ENCODE measurements around the gene POLRMT.
"Not testable (repeated sequence)": the region's sequence is repeated elsewhere in the genome, so short reads cannot be mapped to it uniquely, and the experiment has no call there.

The POLRMT gene

GRCh38 chr19:593055-593454 is 40.3 kb downstream of the POLRMT start:
- no peak for DNase-seq (ENCODE audit: low spot score)

DNA sequence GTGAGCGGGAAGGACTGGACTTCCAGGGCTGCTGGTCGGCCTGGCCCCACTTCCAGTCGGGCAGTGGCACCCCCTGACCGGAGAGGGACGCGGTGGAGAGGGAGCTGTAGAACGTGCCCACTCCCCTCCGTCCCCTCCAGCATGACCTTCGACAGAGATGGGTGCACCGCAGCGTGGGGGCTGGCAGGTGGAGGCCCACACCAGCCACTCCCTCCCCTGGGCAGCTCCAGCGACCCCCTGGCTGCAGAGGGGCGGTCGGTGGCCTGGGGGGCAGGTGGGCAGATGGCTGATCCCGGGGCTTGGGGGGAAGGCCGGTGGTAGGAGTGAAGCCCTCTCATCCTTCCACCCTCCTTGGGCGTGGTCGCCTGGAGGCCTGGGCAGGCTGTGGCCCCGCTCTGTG is 41.2 kb downstream of the POLRMT start:
- DNase-seq (ENCODE audit: low spot score), result no peak

GRCh38 chr19:591099-591958 is 42.0 kb downstream of the POLRMT start:
- DNase-seq (ENCODE audit: low spot score), result no peak

DNA sequence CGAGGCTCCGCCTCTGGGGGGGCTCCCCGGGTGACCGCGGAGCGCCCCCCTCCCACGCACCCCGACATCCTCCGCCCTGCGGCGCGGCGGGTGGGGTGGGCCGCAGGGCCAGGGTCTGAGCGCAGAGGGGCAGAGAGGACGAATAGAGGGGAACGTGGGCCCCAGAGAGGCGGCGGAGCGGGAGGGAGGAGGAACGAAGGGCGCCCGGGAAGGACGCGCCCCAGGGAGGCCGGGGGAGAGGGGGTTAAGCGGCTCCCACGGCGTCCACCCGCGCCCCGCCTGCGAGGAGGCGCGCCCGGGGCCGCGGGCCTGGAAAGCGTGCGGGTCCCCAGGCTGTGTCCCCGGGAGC is 42.6 kb downstream of the POLRMT start:
- no peak for DNase-seq (ENCODE audit: low spot score)

DNA sequence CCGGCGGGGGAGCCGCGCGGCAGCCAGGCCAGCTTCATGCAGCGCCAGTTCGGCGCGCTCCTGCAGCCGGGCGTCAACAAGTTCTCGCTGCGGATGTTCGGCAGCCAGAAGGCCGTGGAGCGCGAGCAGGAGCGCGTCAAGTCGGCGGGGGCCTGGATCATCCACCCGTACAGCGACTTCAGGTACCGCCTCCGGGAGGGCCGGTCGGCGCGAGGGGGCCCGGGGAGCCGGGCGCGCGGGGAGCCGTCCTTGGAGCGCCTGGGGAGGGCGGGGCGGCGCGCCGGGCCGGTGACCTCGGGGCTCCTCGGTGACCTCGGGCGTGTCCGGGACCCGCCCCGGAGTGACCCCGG is 43.0 kb downstream of the POLRMT start:
- no peak for DNase-seq (ENCODE audit: low spot score)

DNA sequence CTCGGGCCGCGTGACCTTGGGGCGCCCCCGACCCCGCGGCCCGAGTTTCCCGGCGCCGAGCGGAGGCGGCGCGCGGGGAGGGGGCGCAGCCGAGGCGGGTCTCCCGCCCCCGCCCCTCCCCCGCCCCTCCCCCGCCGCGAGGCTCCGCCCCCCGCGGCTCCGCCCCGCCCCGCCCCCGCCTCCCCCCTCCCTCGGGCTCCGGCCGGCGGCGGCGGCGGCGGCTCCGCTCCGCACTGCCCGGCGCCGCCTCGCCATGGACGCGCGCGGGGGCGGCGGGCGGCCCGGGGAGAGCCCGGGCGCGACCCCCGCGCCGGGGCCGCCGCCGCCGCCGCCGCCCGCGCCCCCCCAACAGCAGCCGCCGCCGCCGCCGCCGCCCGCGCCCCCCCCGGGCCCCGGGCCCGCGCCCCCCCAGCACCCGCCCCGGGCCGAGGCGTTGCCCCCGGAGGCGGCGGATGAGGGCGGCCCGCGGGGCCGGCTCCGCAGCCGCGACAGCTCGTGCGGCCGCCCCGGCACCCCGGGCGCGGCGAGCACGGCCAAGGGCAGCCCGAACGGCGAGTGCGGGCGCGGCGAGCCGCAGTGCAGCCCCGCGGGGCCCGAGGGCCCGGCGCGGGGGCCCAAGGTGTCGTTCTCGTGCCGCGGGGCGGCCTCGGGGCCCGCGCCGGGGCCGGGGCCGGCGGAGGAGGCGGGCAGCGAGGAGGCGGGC is 43.5 kb downstream of the POLRMT start, which contains the start of gene HCN2:
Gene HCN2, plus strand, starts transcription at position 189 of the 703 bp plus-strand sequence. Its CDS starts 65 bp downstream, at position 254.
- no peak for DNase-seq (ENCODE audit: low spot score)

DNA sequence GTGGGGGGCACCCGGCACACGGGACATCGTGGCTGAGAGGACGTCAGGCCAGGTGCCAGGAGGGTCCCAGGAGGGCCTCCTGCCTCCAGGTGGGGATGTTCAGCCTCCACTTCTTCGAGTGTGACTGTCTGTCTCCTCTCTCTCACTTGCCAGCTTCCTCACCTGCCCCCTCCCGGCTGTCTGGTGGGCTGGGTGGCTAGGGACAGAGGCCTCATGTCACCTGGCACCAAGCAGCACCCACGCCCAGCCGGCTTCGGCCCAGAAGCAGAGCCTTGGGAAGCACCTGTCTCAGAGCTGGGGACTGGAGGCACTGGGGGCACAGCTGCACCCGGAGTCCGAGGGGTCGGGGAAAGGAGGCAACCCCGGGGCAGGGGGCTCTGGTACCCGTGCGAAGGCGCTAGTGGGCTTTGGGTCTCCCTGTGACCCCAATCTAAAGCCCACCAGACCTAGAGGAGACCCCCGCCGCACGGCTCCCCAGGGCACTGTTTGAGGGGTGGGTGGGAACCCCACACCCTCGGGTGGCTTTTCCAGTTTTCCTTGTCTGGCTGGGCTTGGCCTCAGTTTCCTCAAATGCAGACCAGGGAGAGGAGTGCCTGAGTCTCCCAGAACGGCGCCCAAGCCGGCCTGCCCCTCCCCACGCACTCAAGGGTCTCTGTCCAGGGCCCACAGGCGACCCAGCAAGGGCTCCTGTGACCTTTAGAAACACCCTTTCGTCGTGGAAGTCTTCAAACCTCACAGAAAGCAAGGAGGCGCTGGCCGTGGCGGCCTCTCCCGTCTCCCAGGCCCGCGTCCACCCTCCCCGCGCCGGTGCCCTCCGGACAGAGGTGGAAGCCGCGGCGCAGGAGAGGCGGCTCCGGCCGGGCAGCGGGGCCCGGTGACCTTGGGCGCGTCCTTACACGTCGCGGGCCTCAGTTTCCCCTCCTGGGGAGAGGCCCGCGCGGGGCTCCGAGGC is 44.3 kb downstream of the POLRMT start:
- no peak for DNase-seq (ENCODE audit: low spot score)

- peak; percentile 67 for DNase-seq (ENCODE audit: low spot score)
Measured at GRCh38 chr19:588093-588740, 45.1 kb downstream of the POLRMT start.

- no peak for DNase-seq (ENCODE audit: low spot score)
Measured at GRCh38 chr19:585551-586110, 47.7 kb downstream of the POLRMT start.

DNA sequence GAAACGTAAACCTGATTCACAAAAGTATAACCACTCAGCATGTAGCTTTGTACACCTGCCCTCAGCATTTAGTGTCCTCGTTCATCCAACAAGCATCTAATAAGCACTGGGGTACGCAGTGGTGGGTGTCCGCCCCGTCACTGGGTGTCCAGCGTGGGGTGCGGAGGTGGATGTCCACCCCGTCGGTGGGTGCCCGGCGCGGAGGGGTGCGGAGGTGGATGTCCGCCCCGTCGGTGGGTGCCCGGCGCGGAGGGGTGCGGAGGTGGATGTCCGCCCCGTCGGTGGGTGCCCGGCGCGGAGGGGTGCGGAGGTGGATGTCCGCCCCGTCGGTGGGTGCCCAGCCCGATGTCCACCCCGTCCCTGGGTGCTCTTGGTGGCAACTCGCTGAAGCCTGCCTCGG is 48.2 kb downstream of the POLRMT start:
- DNase-seq (ENCODE audit: low spot score), result not testable (repeated sequence)

DNA sequence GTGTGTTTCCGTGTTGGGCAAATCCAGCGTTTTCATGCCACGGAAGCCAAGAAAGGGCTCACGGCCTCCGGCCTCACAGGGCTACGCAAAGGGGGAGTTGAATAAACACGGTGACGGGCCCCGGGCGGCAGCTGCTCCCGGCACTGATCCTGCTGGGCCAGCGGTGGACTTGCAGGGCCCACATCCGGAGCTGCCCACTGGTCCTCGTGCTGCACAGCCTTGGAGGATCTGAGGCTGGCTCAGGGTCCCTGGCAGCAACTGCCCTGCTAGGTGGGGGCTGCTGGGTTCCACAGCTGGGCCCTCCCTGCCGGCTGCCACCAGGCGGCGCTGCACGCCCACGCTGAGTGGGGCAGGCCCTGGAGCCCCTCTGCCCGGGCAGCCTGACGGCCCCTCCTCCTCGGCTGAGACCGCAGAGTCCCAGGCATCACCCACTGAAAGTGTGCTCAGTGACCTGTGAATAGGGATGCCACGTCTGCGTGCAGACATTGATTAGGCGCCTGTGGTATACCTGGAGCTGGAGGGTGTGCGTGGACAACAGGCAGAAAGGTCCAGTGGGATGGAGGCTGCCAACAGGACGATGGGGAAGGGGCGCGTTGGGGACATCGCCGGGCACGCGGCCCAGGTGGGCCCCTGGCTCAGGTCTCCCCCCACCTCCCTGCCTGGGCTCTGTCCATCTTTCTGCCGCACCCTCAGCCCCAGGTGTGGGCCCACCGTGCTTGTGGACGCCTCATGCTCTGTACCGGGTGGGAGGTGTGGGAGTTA is 48.9 kb downstream of the POLRMT start:
- DNase-seq (ENCODE audit: low spot score), result no peak

DNA sequence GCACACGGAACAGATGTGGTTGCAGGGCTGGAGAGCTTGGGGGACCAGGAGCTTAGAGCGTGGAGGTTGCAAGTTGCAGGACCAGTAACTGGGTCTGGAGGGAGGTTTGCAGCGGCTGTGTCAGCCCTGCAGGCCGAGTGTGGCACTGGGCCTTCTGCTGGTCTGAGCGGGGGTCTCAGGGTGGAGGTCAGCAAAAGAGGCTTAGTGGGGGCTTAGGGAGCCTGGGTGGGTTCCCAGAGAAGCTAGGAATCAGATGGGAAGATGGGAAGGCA is 49.4 kb downstream of the POLRMT start:
- no peak for DNase-seq (ENCODE audit: low spot score)

DNA sequence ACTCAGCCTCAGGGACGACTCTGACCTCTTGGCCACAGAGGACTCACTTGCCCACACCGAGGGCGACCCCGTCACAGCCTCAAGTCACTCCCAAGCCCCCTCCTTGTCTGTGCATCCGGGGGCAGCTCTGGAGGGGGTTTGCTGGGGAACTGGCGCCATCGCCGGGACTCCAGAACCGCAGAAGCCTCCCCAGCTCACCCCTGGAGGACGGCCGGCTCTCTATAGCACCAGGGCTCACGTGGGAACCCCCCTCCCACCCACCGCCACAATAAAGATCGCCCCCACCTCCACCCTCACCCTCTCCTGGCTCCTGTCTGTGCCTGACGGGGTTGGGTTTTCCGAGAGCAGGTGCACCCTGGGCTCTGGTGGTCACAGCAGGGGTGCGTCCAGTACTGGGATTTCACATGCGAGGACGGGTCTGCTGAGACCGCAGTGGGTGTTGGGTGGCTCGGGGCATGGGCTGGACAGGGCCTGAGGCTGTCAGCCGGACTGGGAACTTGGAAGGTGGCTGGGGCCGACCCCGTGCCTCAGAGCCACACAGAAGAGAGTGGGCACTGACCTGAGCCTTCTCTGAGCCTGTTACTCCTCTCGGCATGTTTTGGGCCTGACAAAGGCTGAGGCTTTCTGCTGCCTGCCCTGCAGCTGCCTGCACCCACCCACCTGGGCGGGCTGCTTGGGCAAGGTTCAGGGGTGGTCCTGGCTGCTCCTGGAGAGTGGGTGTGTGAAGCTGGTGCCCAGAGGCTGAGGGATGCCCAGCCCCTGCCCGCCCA is 50.0 kb downstream of the POLRMT start:
- DNase-seq (ENCODE audit: low spot score), result no peak

DNA sequence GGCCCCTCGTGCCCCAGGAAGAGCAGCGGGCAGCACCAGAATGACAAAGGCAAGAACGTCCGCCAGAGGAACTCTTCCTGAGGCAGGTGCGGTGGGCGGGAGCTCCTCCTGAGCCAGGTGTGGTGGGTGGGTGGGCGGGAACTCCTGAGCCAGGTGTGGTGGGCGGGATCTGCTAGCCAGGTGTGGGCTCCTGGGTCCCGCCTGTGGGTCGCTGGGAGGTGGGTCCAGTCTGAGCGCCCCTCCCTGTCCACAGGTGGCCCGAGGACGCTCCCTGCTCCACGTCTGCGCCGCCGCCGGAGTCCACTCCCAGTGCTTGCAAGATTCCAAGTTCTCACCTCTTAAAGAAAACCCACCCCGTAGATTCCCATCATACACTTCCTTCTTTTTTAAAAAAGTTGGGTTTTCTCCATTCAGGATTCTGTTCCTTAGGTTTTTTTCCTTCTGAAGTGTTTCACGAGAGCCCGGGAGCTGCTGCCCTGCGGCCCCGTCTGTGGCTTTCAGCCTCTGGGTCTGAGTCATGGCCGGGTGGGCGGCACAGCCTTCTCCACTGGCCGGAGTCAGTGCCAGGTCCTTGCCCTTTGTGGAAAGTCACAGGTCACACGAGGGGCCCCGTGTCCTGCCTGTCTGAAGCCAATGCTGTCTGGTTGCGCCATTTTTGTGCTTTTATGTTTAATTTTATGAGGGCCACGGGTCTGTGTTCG is 50.7 kb downstream of the POLRMT start:
- DNase-seq (ENCODE audit: low spot score), result no peak

- no peak for DNase-seq (ENCODE audit: low spot score)
Measured at GRCh38 chr19:581399-582111, 51.8 kb downstream of the POLRMT start.

DNA sequence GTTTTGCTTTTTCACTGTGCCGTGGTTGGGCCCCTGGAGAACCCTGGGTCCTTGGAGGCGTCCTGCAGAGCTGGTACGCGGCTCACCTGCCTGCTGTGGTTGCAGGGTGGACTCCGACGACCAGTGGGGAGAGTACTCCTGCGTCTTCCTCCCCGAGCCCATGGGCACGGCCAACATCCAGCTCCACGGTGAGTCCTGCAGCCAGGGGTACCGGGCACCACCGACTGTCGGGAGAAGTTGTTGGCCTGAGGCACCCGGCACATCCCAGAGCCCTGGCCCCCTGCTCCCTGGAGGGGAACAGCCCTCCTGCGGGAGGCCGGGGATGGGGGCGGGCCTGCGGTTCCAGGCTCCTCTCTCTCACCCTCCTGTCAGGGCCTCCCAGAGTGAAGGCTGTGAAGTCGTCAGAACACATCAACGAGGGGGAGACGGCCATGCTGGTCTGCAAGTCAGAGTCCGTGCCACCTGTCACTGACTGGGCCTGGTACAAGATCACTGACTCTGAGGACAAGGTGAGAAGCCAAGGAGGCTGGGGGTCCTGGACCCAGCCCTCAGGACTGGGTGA is 53.0 kb downstream of the POLRMT start:
- no peak for DNase-seq (ENCODE audit: low spot score)

- DNase-seq (ENCODE audit: low spot score), result no peak
Measured at GRCh38 chr19:579842-580155, 53.5 kb downstream of the POLRMT start.

- no peak for DNase-seq (ENCODE audit: low spot score)
Measured at GRCh38 chr19:579111-579841, 54.1 kb downstream of the POLRMT start.

Data from LoVo (cell line).